NOMO-1 treated with DMSO at 0.1 percent for 48 hours (cell line): Measurements from ENCODE around the gene FAM3D.
"Not testable (repeated sequence)": the region's sequence is repeated elsewhere in the genome, so short reads cannot be mapped to it uniquely, and the experiment has no call there.

Source experiments
- DNase-seq: peaks from one replicate; lab custom pipeline; 2025; ENCODE audit not compliant: unreplicated experiment; lab: John Stamatoyannopoulos, UW

FAM3D gene, protein sequence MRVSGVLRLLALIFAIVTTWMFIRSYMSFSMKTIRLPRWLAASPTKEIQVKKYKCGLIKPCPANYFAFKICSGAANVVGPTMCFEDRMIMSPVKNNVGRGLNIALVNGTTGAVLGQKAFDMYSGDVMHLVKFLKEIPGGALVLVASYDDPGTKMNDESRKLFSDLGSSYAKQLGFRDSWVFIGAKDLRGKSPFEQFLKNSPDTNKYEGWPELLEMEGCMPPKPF

DNA sequence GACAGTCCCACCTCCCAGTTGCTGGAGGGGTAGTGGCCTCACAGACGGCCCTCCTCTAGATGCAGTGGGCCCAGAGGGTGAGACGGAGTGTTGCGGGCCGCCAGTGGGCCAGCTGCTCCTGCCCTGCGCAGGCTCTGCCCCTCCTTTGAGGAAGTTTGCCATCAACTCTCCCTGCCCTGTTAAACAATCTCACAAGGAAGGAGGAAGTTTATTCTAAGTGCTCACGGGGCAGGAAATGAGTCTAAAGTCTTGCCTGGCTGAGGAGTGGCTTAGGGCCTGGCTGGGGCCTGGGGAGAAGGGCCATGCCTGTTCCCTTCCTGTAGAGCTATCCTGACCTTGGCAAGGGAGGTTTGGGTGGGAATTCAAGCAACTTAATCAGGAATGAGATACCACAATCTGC lies at the start of gene FAM3D:
TSS of gene FAM3D (minus strand) at position 92 of the 400 bp plus-strand sequence. CDS start 11,211 bp downstream, outside the sequence.
- DNase-seq = peak; percentile 59

DNA sequence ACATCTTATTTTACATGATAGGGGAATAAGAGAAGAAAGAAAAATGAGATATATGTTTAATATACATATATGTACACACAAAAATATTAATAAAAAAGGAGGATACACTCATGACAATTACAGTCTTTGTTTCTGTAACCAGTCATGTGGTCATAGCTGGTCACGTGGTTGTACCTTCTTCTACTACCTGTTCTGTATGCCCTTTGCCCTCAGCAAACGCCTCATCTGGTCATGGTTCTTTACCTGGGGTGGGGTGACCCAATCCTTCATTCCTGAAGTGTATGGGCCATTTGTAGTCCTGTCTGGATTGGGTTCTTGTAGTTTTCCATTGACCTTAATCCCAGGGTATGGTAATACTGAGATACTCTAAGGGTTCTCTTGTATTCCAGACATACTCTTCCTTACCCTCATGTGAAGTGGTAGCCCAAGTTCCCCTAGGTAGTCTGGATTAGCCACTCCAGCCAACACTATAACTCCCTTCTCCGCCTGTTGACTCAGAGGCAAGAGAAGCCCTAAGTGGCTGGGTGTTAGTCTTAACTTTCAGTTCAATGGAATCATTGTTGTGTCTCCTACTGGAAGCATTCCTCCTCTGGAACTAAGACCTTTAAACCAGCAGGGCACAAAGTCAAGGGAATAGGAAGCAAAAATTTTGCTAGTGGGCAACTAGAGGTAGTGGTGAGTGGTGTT lies 47.3 kb upstream of the FAM3D start:
- no peak for DNase-seq

DNA sequence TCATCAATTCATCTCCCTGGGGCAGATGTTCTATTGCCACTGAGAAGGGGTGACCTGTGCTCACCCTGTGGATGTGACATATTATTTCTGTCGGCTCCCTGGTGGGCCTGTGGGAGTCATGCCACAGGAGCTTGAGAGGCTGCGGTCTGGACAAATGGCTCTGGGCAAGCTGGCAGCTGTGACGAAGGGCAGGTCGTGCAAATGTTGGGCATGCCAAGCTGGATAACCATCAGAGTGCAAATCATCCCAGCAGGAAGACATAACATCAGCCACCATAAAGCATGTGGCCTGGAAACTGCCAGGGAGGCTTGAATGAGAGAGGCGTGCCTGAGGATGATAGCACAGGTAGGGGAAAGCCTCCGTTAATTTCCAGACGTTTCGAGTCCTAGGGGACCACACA lies 45.3 kb upstream of the FAM3D start:
- no peak for DNase-seq

DNA sequence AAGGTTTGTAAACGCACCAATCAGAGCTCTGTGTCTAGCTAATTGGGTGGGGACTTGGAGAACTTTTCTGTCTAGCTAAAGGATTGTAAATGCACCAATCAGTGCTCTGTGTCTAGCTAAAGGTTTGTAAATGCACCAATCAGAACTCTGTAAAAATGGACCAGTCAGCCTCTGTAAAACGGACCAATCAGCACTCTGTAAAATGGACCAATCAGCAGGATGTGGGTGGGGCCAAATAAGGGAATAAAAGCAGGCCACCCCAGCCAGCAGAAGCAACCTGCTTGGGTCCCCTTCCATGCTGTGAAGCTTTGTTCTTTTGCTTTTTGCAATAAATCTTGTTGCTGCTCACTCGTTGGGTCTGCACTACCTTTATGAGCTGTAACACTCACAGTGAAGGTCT lies 42.4 kb upstream of the FAM3D start:
- DNase-seq = not testable (repeated sequence)

DNA sequence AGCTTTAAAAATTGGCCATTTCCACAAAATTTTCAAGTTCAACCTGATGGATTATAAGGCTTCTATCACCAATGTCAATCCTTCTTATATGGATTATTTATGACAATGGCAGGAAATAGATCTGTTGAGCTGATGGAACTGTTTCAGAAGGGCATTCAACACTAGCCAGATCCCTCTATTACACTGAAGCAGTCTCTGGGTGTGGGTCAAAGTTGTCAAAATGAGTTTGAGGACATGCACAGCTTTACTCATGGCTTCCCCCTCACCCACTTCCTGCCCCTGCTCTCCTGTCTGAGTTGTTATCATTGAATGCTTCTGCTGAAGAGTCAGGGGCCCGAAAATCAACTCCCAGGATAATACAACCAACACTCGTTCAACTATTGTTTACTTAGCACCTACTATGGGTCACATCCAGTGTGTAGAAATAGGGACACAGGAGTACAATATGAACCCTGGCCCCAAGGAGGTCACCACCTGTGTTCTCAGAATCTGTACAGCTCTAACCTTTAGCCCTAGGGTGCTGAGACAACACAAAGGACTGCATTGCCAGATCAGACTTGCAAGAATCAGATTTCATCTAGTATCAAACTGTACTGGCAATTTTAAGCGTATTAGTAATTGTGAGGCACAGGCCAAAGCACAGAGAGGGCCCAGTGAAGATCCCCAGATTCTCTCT lies 41.7 kb upstream of the FAM3D start:
- no peak for DNase-seq

DNA sequence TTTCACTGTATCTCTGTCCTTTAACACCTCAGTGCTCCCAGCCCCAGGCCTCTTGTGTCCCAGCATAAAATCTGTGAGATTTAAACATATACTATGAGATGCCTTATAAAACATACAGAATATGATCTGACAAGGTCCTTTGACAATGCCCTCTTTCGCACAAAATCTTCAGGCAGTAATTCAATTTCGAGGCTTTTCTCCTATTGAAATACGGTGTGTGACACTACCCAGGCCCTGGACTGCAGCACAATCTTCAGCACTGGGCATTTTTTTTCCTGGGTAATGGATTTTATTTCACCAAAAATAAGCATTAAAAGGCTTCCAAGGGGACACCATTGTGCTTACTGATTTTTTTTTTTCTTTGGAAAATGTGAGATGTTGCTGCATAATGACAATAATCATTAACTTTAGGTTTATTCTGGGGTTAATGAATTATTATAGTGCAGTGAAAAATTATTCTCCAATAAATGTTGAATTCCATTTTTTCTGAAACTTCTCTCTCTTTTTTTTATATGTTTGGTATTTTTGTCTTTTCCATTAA lies 40.9 kb upstream of the FAM3D start:
- DNase-seq = no peak

- DNase-seq = no peak
These were observed 40.0 kb upstream of the FAM3D start for GRCh38 chr3:58706395-58707167.

GRCh38 chr3:58704745-58705144 lies 38.2 kb upstream of the FAM3D start:
- no peak for DNase-seq

- not testable (repeated sequence) for DNase-seq
These were observed 37.7 kb upstream of the FAM3D start for GRCh38 chr3:58704304-58704703.

- DNase-seq = no peak
These were observed 31.7 kb upstream of the FAM3D start for GRCh38 chr3:58698246-58698645.

DNA sequence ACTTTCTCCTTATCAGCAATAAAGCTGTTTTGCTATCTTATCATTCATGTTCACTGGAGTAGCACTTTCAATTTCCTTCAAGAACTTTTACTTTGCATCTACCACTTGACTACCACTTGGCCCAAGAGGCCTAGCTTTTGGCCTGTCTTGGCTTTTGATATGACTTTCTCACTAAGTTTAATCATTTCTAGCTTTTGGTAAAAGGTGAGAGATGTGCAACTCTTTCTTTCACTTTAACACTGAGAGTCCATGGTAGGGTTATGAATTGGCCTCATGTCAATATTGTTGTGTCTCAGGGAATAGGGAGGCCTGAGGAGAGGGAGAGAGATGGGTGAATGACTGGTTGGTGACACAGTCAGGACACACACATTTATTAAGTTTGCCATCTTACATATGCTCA lies 31.0 kb upstream of the FAM3D start:
- no peak for DNase-seq

DNA sequence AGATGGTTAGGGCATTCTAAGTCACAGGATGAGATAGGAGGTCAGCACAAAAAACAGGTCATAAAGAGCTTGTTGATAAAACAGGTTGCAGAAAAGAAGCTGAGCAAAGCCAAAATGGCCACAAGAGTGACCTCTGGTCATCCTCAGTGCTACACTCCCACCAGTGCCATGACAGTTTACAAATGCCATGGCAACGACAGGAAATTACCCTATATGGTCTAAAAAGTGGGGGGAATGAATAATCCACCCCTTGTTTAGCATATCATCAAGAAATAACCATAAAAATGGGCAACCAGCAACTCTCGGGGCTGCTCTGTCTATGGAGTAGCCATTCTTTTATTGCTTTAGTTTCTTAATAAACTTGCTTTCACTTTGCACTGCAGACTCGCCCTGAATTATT lies 30.2 kb upstream of the FAM3D start:
- not testable (repeated sequence) for DNase-seq

DNA sequence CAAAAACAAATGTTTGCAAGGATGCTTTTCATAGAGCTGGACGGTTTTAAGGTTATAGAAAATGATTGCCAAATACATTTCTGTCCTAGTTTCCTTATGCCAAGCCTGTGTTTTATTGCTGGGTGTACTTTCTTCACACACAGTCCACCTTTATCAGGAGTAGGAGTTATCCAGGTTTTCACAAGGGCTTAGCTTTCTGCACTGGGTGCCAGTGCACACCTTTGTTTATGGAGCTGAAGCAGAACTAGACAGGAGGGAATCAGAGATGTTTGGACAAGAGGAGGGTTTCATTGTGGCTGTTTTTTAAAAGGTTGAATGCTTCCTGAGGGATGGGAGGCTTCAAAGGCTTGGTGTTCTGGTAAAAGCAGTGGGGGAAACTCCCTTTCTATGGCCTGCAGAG lies 29.5 kb upstream of the FAM3D start:
- no peak for DNase-seq

GRCh38 chr3:58695284-58695683 lies 28.7 kb upstream of the FAM3D start:
- not testable (repeated sequence) for DNase-seq

GRCh38 chr3:58693940-58694850 lies 27.6 kb upstream of the FAM3D start:
- peak; percentile 3 for DNase-seq

DNA sequence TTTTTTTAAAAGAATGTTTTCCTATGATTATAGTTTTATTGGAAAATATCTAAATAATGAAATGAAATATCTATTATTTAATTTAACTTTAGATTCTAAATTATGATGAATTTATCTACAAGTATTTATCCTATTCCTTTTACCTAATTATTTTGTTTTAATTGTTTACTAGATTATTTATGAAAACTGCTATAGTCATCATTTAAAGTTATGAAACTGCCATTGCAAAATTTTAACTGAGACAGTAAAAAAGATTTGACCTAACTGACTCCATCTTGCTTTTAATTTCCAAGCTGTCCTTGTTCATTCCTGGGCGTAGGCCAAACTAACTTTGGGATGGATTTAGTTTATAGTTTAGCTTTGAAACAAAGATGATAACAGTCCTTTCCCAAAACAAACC lies 25.9 kb upstream of the FAM3D start:
- no peak for DNase-seq

DNA sequence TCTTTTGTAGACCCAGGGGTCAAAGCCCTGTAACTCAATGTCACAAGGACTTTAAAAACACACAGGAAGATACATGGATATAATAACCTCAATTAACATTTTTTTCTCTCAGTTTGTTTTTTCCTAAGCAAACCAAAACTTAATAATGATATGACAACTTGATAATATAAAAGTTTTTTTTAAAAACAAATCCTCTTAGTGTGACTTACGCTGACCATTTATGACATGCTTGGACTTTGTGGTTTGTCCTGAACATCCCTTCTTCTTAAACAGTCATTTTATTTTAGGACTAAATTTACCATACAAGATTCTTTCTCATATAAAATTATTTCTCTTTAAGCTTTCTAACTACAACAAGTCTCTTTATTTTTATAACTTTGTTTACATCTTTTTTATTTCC lies 25.4 kb upstream of the FAM3D start:
- no peak for DNase-seq

GRCh38 chr3:58690490-58690889 lies 23.9 kb upstream of the FAM3D start:
- DNase-seq = no peak

GRCh38 chr3:58688574-58688973 lies 22.0 kb upstream of the FAM3D start:
- no peak for DNase-seq

- DNase-seq = no peak
These were observed 20.3 kb upstream of the FAM3D start for GRCh38 chr3:58686847-58687246.
